Measurements from ENCODE around the gene MCF2.

- TF ChIP-seq EZH2phosphoT487 (IDR thresholded peaks at IDR 0.05; ENCODE audit: insufficient read depth, low read depth) (no peak), EZH2 (IDR thresholded peaks at IDR 0.05; ENCODE audit: insufficient read depth, poor library complexity, severe bottlenecking) (no peak)
These were observed 15.5 kb downstream of the MCF2 start for GRCh38 chrX:139692506-139692849.

Measured in GM23248 (cell line).